ENCODE data around the gene RNASE11. TPM values are rescaled to one million over a fixed set of nuclear protein-coding genes. Genes with fewer than 3 reads are reported as not detected.

Gene RNASE11
- total RNA-seq, 2 experiments from 2014 or later, result not detected

GRCh38 chr14:20630340-20631022 lies 42.7 kb upstream of the RNASE11 start:
- Histone ChIP-seq H4K20me1 (ENCODE audit: insufficient read depth, low read length) (no peaks in the 10 kb centered on the region), H3K27ac (ENCODE audit: low read depth, low read length, poor library complexity, severe bottlenecking) (no peak overlapping the region), H3K36me3 (ENCODE audit: insufficient read depth, low read length) (no peaks in the 10 kb centered on the region), H3K79me2 (ENCODE audit: insufficient read depth, low read depth, low read length) (no peaks in the 10 kb centered on the region), H3K4me3 (ENCODE audit: low read depth, low read length, poor library complexity, severe bottlenecking) (no peak overlapping the region), H3K4me1 (ENCODE audit: insufficient read depth, low read length, poor library complexity, severe bottlenecking) (no peaks in the 10 kb centered on the region), H3K9me3 (ENCODE audit: low read length) (no peaks in the 10 kb centered on the region), H2AFZ (ENCODE audit: low read length) (no peak overlapping the region), H3K4me2 (ENCODE audit: low read length) (peak overlapping the region; percentile 23; the same call in 1 of the 2 replicates), H3K9me2 (ENCODE audit: insufficient read depth, low read length) (no peaks in the 10 kb centered on the region)
- TF ChIP-seq CTCF (conservative IDR thresholded peaks at IDR 0.05; ENCODE audit: low read length), result no peak
- TF ChIP-seq EZH2phosphoT487 (IDR thresholded peaks at IDR 0.05; ENCODE audit: borderline replicate concordance, low read depth, low read length), result no peak
- BruUV-seq (replicated peaks), result no TSS peak
- DNase-seq (ENCODE audit: low spot score), result no peak
- CTCF ChIA-PET (ENCODE audit: unreplicated experiment), result no interaction called here
- intact Hi-C loops (cut with micrococcal nuclease; ENCODE audit: unreplicated experiment), result no loop called here
- POLR2A ChIA-PET, result interaction anchor here (0.6 to 1.0 kb wide), 2 partner anchors 8 to 441 kb away, joined by 3 to 4 read pairs; no protein-coding TSS in a partner anchor

- ChIA-PET CTCF (ENCODE audit: unreplicated experiment) (no interaction called here), POLR2A (no interaction called here)
- Histone ChIP-seq H3K4me1 (ENCODE audit: insufficient read depth, low read length, poor library complexity, severe bottlenecking) (no peaks in the 10 kb centered on the region), H4K20me1 (ENCODE audit: insufficient read depth, low read length) (no peaks in the 10 kb centered on the region), H3K9me2 (ENCODE audit: insufficient read depth, low read length) (no peaks in the 10 kb centered on the region), H3K9me3 (ENCODE audit: low read length) (no peaks in the 10 kb centered on the region), H3K79me2 (ENCODE audit: insufficient read depth, low read depth, low read length) (no peaks in the 10 kb centered on the region), H3K4me2 (ENCODE audit: low read length) (no peak overlapping the region), H2AFZ (ENCODE audit: low read length) (no peak overlapping the region), H3K36me3 (ENCODE audit: insufficient read depth, low read length) (no peaks in the 10 kb centered on the region), H3K4me3 (ENCODE audit: low read depth, low read length, poor library complexity, severe bottlenecking) (no peak overlapping the region), H3K27ac (ENCODE audit: low read depth, low read length, poor library complexity, severe bottlenecking) (no peak overlapping the region)
- TF ChIP-seq CTCF (conservative IDR thresholded peaks at IDR 0.05; ENCODE audit: low read length), result no peak
- no peak for TF ChIP-seq EZH2phosphoT487 (IDR thresholded peaks at IDR 0.05; ENCODE audit: borderline replicate concordance, low read depth, low read length)
- no peak for DNase-seq (ENCODE audit: low spot score)
- intact Hi-C loops (cut with micrococcal nuclease; ENCODE audit: unreplicated experiment), result no loop called here
- BruUV-seq (replicated peaks), result no TSS peak
These were observed 40.5 kb upstream of the RNASE11 start for GRCh38 chr14:20628063-20628854.
